C4-2B (cell line): ENCODE data around the gene DLG2.

Source experiments
- ZFX ChIP-seq: fragments of 450-650 bp; IDR thresholded peaks from 2 replicates; pipeline ENCODE4 v1.6.1; 2017
- TF ChIP-seq, protein P1 (sequence below): fragments of 450-650 bp; conservative IDR thresholded peaks from 2 replicates; pipeline ENCODE4 v1.5.1; 2017; ENCODE audit warnings: mild to moderate bottlenecking

GRCh38 chr11:85310479-85310878 lies 316.7 kb downstream of the DLG2 start:
- TF ChIP-seq, protein P1, sequence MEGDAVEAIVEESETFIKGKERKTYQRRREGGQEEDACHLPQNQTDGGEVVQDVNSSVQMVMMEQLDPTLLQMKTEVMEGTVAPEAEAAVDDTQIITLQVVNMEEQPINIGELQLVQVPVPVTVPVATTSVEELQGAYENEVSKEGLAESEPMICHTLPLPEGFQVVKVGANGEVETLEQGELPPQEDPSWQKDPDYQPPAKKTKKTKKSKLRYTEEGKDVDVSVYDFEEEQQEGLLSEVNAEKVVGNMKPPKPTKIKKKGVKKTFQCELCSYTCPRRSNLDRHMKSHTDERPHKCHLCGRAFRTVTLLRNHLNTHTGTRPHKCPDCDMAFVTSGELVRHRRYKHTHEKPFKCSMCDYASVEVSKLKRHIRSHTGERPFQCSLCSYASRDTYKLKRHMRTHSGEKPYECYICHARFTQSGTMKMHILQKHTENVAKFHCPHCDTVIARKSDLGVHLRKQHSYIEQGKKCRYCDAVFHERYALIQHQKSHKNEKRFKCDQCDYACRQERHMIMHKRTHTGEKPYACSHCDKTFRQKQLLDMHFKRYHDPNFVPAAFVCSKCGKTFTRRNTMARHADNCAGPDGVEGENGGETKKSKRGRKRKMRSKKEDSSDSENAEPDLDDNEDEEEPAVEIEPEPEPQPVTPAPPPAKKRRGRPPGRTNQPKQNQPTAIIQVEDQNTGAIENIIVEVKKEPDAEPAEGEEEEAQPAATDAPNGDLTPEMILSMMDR = no peak
- no peak for TF ChIP-seq ZFX
